DMS 273 treated with DMSO at 0.1 percent for 48 hours (cell line): ENCODE data around the gene SGSM2.

Experiments
- DNase-seq: peaks from one replicate; lab custom pipeline; 2025; lab: John Stamatoyannopoulos, UW

Gene SGSM2

GRCh38 chr17:2398182-2398581 lies 60.9 kb downstream of the SGSM2 start:
- no peak for DNase-seq

- no peak for DNase-seq
Measured at GRCh38 chr17:2398655-2399571, 61.6 kb downstream of the SGSM2 start.

DNA sequence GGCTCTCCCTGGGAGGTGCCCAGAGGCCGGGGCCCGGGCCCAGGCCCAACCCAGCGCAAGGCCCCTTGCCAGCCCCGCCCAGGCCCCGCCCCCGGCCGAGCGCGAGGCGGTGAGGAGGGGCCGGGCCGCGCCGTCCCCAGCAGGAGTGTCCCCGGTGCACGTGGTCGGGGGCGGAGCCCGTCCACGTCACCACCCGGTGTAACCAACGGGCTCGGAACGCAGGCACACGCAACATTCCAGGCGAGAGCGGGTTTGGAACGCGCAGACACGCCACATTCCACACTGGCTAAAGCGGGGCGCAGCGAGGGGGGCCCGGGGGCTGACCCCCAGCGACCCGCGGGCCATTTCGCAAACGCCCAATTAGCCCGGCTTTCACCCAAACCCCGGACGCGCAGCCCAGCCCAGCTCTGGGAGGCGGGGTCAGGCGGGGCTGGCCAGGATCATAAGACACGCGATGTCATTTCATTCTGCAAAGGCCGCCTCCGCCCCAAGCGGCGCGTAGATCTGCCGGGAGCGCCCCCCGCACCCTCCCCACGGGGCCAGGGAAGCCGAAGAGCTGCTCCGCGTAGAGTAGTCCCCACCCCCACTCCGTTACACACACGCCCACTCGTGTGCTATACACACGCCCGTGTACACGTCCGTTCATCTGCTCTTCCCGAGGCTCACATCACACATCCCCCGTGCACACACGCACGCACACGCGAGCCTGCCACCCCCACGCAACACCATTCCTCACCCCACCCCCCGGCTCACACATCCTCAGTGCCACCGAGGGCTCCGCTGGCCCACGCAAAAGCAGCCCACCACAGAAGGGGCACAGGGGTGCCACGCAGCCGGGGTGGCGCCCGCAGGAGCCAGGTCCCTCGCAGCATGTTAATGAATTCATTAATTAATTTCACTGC lies 62.5 kb downstream of the SGSM2 start:
- DNase-seq, result peak; percentile 69

DNA sequence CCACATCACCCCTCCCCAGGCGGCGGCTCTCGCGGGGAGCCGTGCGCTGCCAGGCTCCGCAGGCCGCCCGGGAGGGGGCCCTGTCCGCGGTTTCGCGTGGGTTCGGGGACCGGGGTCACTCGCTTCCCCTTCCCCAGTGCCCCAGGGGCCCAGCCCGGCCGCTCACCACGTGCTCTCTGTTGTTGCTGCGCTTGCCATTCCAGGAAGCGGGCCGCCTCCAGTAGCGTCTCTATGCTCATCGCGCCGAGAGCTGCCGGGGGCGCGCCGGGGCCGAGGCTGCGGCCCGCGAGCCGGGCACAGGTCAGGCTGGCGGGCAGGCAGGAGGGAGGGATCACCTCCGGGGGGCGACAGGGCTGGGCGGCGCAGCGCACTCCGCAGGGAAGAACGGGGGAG lies 63.2 kb downstream of the SGSM2 start:
- no peak for DNase-seq

GRCh38 chr17:2400877-2401425 lies 63.6 kb downstream of the SGSM2 start, which contains the start of gene MNT:
TSS of gene MNT (minus strand) at chr17:2401060. CDS start at chr17:2400712, 348 bp downstream.
- peak; percentile 88 for DNase-seq

- peak; percentile 91 for DNase-seq
Measured at GRCh38 chr17:2401426-2402221, 64.3 kb downstream of the SGSM2 start.

GRCh38 chr17:2402544-2402943 lies 65.2 kb downstream of the SGSM2 start:
- DNase-seq, result no peak

GRCh38 chr17:2403044-2403443 lies 65.7 kb downstream of the SGSM2 start:
- DNase-seq, result no peak

GRCh38 chr17:2405247-2405926 lies 68.1 kb downstream of the SGSM2 start:
- no peak for DNase-seq

GRCh38 chr17:2406271-2406902 lies 69.1 kb downstream of the SGSM2 start:
- no peak for DNase-seq

GRCh38 chr17:2406903-2407790 lies 69.8 kb downstream of the SGSM2 start:
- no peak for DNase-seq

GRCh38 chr17:2410951-2411350 lies 73.7 kb downstream of the SGSM2 start:
- no peak for DNase-seq

DNA sequence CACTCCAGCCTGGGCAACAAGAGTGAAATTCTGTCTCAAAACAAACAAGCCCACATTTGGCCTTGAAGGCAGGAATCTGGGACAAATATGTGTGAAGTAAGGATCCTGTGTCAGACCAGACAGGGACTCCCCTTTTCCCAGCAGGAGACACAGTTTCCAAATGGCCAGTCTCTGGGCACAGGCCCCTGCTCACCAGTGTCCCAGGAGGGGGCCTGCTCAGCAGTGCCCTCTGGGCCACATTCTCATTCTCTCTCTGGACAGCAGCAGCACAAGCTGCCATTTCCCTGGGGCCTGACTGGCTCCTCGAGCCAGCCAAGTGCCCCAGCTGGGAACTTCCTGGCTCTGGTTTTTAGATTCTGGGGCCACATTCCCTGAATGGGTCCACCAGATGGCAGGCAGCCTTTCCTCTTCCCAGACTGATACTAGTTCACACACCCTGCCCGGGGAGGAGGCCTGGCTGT lies 75.3 kb downstream of the SGSM2 start:
- peak; percentile 61 for DNase-seq

GRCh38 chr17:2414446-2415064 lies 77.3 kb downstream of the SGSM2 start:
- DNase-seq, result no peak

DNA sequence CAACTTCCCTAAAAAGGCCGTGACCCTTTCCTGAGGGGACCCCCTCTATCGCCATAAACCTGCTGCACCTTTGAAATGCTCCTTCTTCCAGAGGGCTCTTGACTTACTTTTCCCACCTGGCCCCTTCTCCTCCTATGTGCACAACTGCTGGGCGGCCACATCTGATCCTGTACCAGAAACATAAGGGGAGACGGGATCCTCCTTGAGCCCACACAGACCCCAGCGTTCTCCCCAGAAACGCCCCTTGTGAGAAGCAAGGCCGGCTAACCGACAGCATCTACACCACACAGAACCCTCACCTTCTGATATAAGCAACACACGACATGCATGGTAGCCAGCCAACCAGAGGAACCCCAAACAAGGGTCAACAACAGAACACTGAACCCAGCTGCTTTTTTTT lies 77.8 kb downstream of the SGSM2 start:
- no peak for DNase-seq

- no peak for DNase-seq
Measured at GRCh38 chr17:2416010-2416734, 78.9 kb downstream of the SGSM2 start.

DNA sequence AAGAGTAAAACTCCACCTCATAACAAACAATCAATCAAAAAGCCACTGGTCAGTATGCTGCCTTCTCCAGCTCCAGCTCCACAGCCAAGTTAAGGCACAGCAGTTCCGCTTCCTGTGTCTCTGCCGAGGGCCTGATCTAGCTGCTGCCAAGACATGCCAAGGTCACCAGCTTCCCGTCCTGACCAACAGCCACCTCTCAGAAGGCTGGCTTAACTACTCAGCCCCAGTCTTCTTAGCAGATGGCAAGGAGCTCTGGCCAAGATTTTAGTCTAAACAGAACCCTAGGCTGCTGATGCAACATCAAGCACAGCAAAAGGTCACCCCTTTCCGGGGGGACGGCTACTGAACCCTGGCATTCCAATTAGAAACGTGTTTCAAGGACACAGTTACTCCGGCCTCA lies 81.3 kb downstream of the SGSM2 start:
- peak; percentile 17 for DNase-seq

DNA sequence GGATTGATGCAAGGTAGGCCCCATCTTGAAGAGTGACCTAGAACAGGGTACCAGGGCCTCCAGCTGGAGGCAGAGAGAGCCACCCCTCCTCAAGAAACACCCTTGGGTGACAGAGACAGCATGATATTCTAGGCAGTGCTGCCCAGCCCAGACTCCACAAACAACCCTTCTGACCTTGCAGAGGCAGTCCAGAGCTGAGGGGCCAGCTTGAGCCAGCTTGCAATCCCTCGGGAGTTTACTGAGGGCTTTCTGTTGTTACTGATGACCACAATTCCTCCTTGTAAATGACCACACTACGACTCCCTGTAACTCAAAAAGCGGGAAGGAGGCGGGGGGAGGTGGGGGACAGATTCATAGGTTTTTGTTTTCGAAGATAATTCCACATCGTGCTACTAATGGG lies 82.2 kb downstream of the SGSM2 start:
- DNase-seq, result no peak
